HEK293 (cell line): Measurements from ENCODE around the gene STPG2.

Source experiments
- CTCF ChIA-PET: fragments of 350-600 bp; formaldehyde crosslinking; extraction: SDS; loops from one replicate; lab custom pipeline; 2021; ENCODE audit warnings: antibody characterized with exemption; lab: Yijun Ruan, JAX
- POLR2A ChIA-PET: fragments of 300-600 bp; formaldehyde crosslinking; extraction: SDS; loops from one replicate; lab custom pipeline; 2020; ENCODE audit warnings: antibody characterized with exemption, inconsistent platforms; lab: Yijun Ruan, JAX
- H3K27ac ChIP-seq: fragments of 200-500 bp; sonication (Bioruptor generic); 2 replicates; pipeline ENCODE4 v1.5.1; 2014; ENCODE audit warnings: low read depth, low read length, control low read depth, inconsistent platforms; ENCODE audit errors: extremely low read depth
- H3K36me3 ChIP-seq, 2 experiments: fragments of 200-500 bp in 1 of 2; sonication (Bioruptor generic) in 1 of 2; 1 replicate in 1 of 2; 2 replicates in 1 of 2; pipeline ENCODE4 v1.5.1; 2014 to 2017; ENCODE audit warnings: inconsistent platforms in 2 of 2, low read length in 2 of 2; ENCODE audit not compliant: control insufficient read depth in 2 of 2, insufficient read depth in 1 of 2
- H3K4me1 ChIP-seq: fragments of 200-500 bp; sonication (Bioruptor generic); 2 replicates; pipeline ENCODE4 v1.5.1; 2014; ENCODE audit warnings: mild to moderate bottlenecking, low read length, inconsistent platforms; ENCODE audit not compliant: control insufficient read depth, insufficient read depth
- H3K4me3 ChIP-seq: 2 replicates; pipeline ENCODE4 v1.5.1; 2011; ENCODE audit warnings: low read depth, mild to moderate bottlenecking, control low read depth, low read length, moderate library complexity
- H3K9me3 ChIP-seq: fragments of 200-500 bp; sonication (Bioruptor generic); 2 replicates; pipeline ENCODE4 v1.5.1; 2014; ENCODE audit warnings: low read depth, low read length, inconsistent platforms; ENCODE audit not compliant: control insufficient read depth, insufficient read depth
- HIC1 ChIP-seq: fragments of 450-650 bp; formaldehyde crosslinking; IDR thresholded peaks from 2 replicates; pipeline ENCODE4 v1.5.1; 2016; ENCODE audit warnings: missing biosample characterization, missing genetic modification characterization
- PRDM4 ChIP-seq: fragments of 450-650 bp; formaldehyde crosslinking; IDR thresholded peaks from 2 replicates; pipeline ENCODE4 v1.5.1; 2017; ENCODE audit warnings: missing biosample characterization, missing genetic modification characterization
- ZSCAN5A ChIP-seq: fragments of 450-650 bp; formaldehyde crosslinking; IDR thresholded peaks from 2 replicates; pipeline ENCODE4 v1.5.1; 2016; ENCODE audit warnings: missing biosample characterization, missing genetic modification characterization
- TF ChIP-seq, protein P1 (sequence below): fragments of 450-650 bp; formaldehyde crosslinking; IDR thresholded peaks from 2 replicates; pipeline ENCODE4 v1.5.0; 2017; ENCODE audit warnings: missing biosample characterization, missing genetic modification characterization, borderline replicate concordance

Gene STPG2

GRCh38 chr4:97513917-97514316 lies 629.4 kb downstream of the STPG2 start:
- Histone ChIP-seq H3K4me3 (no peak overlapping the region), H3K9me3 (no peaks in the 10 kb centered on the region), H3K27ac (no peak overlapping the region), H3K36me3 (no peaks in the 10 kb centered on the region), H3K4me1 (no peaks in the 10 kb centered on the region)
- TF ChIP-seq ZSCAN5A (tag by site-specific recombination): no peak
- TF ChIP-seq PRDM4 (tag by site-specific recombination): no peak
- TF ChIP-seq HIC1 (tag by site-specific recombination): no peak
- TF ChIP-seq, protein P1, sequence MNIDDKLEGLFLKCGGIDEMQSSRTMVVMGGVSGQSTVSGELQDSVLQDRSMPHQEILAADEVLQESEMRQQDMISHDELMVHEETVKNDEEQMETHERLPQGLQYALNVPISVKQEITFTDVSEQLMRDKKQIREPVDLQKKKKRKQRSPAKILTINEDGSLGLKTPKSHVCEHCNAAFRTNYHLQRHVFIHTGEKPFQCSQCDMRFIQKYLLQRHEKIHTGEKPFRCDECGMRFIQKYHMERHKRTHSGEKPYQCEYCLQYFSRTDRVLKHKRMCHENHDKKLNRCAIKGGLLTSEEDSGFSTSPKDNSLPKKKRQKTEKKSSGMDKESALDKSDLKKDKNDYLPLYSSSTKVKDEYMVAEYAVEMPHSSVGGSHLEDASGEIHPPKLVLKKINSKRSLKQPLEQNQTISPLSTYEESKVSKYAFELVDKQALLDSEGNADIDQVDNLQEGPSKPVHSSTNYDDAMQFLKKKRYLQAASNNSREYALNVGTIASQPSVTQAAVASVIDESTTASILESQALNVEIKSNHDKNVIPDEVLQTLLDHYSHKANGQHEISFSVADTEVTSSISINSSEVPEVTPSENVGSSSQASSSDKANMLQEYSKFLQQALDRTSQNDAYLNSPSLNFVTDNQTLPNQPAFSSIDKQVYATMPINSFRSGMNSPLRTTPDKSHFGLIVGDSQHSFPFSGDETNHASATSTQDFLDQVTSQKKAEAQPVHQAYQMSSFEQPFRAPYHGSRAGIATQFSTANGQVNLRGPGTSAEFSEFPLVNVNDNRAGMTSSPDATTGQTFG: no peak
- CTCF ChIA-PET: no interaction called here
- POLR2A ChIA-PET: no interaction called here
